ENCODE results near the gene CXCL10. TPM values are rescaled to one million over a fixed set of nuclear protein-coding genes. Genes with fewer than 3 reads are reported as not detected.
"Not testable (repeated sequence)": the region's sequence is repeated elsewhere in the genome, so short reads cannot be mapped to it uniquely, and the experiment has no call there.

The CXCL10 gene
- total RNA-seq, 4 donors from 2014 or later: 0.35 to 8.9 (median 0.55) TPM

GRCh38 chr4:76055421-76055820, 32.1 kb upstream of the CXCL10 start:
- DNase-seq: no peak
- no peak overlapping the region for H3K27ac ChIP-seq
- WGBS, 2 donors: 60 to 83% methylated on average over 2 of the region's 2 CpGs
- no peaks in the 10 kb centered on the region for H3K4me1 ChIP-seq
- no peaks in the 10 kb centered on the region for H3K9me3 ChIP-seq
- TF ChIP-seq POLR2A (IDR thresholded peaks at IDR 0.05) (no peak), CTCF (IDR thresholded peaks at IDR 0.05) (no peak)
- H3K4me3 ChIP-seq: no peak overlapping the region
- no peaks in the 10 kb centered on the region for H3K36me3 ChIP-seq
- intact Hi-C loops (cut with DNase I): no loop called here
- peaks cover 0 to 23% (median 0%) of the 10 kb centered on the region in 4 donors for H3K27me3 ChIP-seq

- H3K27me3 ChIP-seq: peaks cover 0 to 23% (median 0%) of the 10 kb centered on the region in 4 donors
- H3K36me3 ChIP-seq: no peaks in the 10 kb centered on the region
- no peaks in the 10 kb centered on the region for H3K9me3 ChIP-seq
- no peak overlapping the region for H3K4me3 ChIP-seq
- H3K4me1 ChIP-seq: no peaks in the 10 kb centered on the region
- no peak for DNase-seq
- H3K27ac ChIP-seq: no peak overlapping the region
- TF ChIP-seq POLR2A (IDR thresholded peaks at IDR 0.05) (no peak), CTCF (IDR thresholded peaks at IDR 0.05) (no peak)
- WGBS, 2 donors: 44 to 57% methylated on average over 2 of the region's 2 CpGs
- intact Hi-C loops (cut with DNase I): no loop called here
Observed at GRCh38 chr4:76055016-76055415, 31.7 kb upstream of the CXCL10 start.

- Histone ChIP-seq H3K27me3 (peaks cover 0 to 23% (median 0%) of the 10 kb centered on the region in 4 donors), H3K4me1 (no peaks in the 10 kb centered on the region), H3K36me3 (no peaks in the 10 kb centered on the region), H3K9me3 (no peaks in the 10 kb centered on the region), H3K4me3 (no peak overlapping the region), H3K27ac (no peak overlapping the region)
- intact Hi-C loops (cut with DNase I): no loop called here
- TF ChIP-seq CTCF (IDR thresholded peaks at IDR 0.05) (no peak), POLR2A (IDR thresholded peaks at IDR 0.05) (no peak)
- whole genome bisulfite sequencing, 2 donors: 35 to 48% methylated on average over 4 of the region's 4 CpGs
- no peak for DNase-seq
Observed at GRCh38 chr4:76053730-76054129, 30.4 kb upstream of the CXCL10 start.

GRCh38 chr4:76050560-76051050, 27.3 kb upstream of the CXCL10 start:
- H3K4me1 ChIP-seq; DNase-seq; intact Hi-C loops (cut with DNase I); H3K36me3 ChIP-seq; H3K27ac ChIP-seq; H3K9me3 ChIP-seq; H3K4me3 ChIP-seq: not testable (repeated sequence)
- WGBS, 2 donors: 100% methylated on average over 3 to 5 of the region's 27 CpGs
- H3K27me3 ChIP-seq: peaks cover 0 to 13% (median 0%) of the 10 kb centered on the region in 4 donors

- WGBS, 2 donors: 91 to 92% methylated on average over 9 to 10 of the region's 17 CpGs
- H3K4me1 ChIP-seq; H3K4me3 ChIP-seq; H3K27ac ChIP-seq; H3K36me3 ChIP-seq; H3K27me3 ChIP-seq; intact Hi-C loops (cut with DNase I); DNase-seq; H3K9me3 ChIP-seq: not testable (repeated sequence)
Observed at GRCh38 chr4:76049860-76050416, 26.6 kb upstream of the CXCL10 start.

GRCh38 chr4:76044686-76045085, 21.4 kb upstream of the CXCL10 start:
- H3K27ac ChIP-seq; H3K4me3 ChIP-seq; H3K9me3 ChIP-seq; intact Hi-C loops (cut with DNase I); H3K36me3 ChIP-seq; H3K4me1 ChIP-seq; DNase-seq; H3K27me3 ChIP-seq: not testable (repeated sequence)
- 82 to 85% methylated on average over 3 to 4 of the region's 4 CpGs for WGBS, 2 donors

GRCh38 chr4:76043306-76043705, 20.0 kb upstream of the CXCL10 start:
- H3K27ac ChIP-seq; intact Hi-C loops (cut with DNase I); H3K4me1 ChIP-seq; DNase-seq; H3K36me3 ChIP-seq; H3K9me3 ChIP-seq; H3K4me3 ChIP-seq; H3K27me3 ChIP-seq: not testable (repeated sequence)
- 100% methylated on average over 5 of the region's 18 CpGs; no CpG with 5 or more reads in 1 of the 2 donors for WGBS, 2 donors

- H3K36me3 ChIP-seq; H3K4me1 ChIP-seq; H3K27me3 ChIP-seq; H3K27ac ChIP-seq; H3K4me3 ChIP-seq; intact Hi-C loops (cut with DNase I); DNase-seq; H3K9me3 ChIP-seq: not testable (repeated sequence)
- 77 to 85% methylated on average over 8 to 12 of the region's 18 CpGs for WGBS, 2 donors
Observed at GRCh38 chr4:76042241-76042998, 19.1 kb upstream of the CXCL10 start.
